Measurements from ENCODE around the gene WNT3.
"Not testable (repeated sequence)": the region's sequence is repeated elsewhere in the genome, so short reads cannot be mapped to it uniquely, and the experiment has no call there.

Gene WNT3

GRCh38 chr17:46759141-46759540 lies 59.4 kb downstream of the WNT3 start:
- DNase-seq = no peak

GRCh38 chr17:46758614-46759013 lies 59.9 kb downstream of the WNT3 start:
- DNase-seq = no peak

GRCh38 chr17:46757588-46757987 lies 60.9 kb downstream of the WNT3 start:
- DNase-seq = not testable (repeated sequence)

GRCh38 chr17:46756861-46757260 lies 61.6 kb downstream of the WNT3 start:
- no peak for DNase-seq

- DNase-seq = no peak
Measured at GRCh38 chr17:46756081-46756735, 62.3 kb downstream of the WNT3 start.

GRCh38 chr17:46753776-46754175 lies 64.7 kb downstream of the WNT3 start:
- DNase-seq = no peak

- no peak for DNase-seq
Measured at GRCh38 chr17:46751425-46751824, 67.1 kb downstream of the WNT3 start.

- no peak for DNase-seq
Measured at GRCh38 chr17:46745376-46745775, 73.1 kb downstream of the WNT3 start.

- DNase-seq = no peak
Measured at GRCh38 chr17:46744441-46744840, 74.1 kb downstream of the WNT3 start.

- DNase-seq = no peak
Measured at GRCh38 chr17:46742565-46743270, 75.8 kb downstream of the WNT3 start.

- DNase-seq = no peak
Measured at GRCh38 chr17:46741122-46741730, 77.3 kb downstream of the WNT3 start.

- no peak for DNase-seq
Measured at GRCh38 chr17:46739982-46740381, 78.5 kb downstream of the WNT3 start.

GRCh38 chr17:46738544-46738943 lies 79.9 kb downstream of the WNT3 start:
- DNase-seq = no peak

GRCh38 chr17:46737326-46737725 lies 81.2 kb downstream of the WNT3 start:
- no peak for DNase-seq

GRCh38 chr17:46736100-46736499 lies 82.4 kb downstream of the WNT3 start:
- DNase-seq = no peak

- no peak for DNase-seq
Measured at GRCh38 chr17:46733837-46734475, 84.5 kb downstream of the WNT3 start.

GRCh38 chr17:46732754-46733398 lies 85.6 kb downstream of the WNT3 start:
- peak in 1 of 2 donors; percentile 3 for DNase-seq

GRCh38 chr17:46732160-46732559 lies 86.3 kb downstream of the WNT3 start:
- no peak for DNase-seq

GRCh38 chr17:46730679-46731078 lies 87.8 kb downstream of the WNT3 start:
- no peak for DNase-seq

GRCh38 chr17:46730026-46730425 lies 88.5 kb downstream of the WNT3 start:
- no peak for DNase-seq

- DNase-seq = no peak
Measured at GRCh38 chr17:46727572-46728348, 90.7 kb downstream of the WNT3 start.

GRCh38 chr17:46726206-46726605 lies 92.3 kb downstream of the WNT3 start:
- DNase-seq = no peak

Measured in hippocampal formation (tissue), 2 donors.